NCI-H82 treated with DMSO at 0.1 percent for 48 hours (cell line): ENCODE results near the gene PTPRD.

Experiments used
- DNase-seq: peaks from one replicate; lab custom pipeline; 2025; ENCODE audit not compliant: unreplicated experiment; lab: John Stamatoyannopoulos, UW

Gene PTPRD

DNA sequence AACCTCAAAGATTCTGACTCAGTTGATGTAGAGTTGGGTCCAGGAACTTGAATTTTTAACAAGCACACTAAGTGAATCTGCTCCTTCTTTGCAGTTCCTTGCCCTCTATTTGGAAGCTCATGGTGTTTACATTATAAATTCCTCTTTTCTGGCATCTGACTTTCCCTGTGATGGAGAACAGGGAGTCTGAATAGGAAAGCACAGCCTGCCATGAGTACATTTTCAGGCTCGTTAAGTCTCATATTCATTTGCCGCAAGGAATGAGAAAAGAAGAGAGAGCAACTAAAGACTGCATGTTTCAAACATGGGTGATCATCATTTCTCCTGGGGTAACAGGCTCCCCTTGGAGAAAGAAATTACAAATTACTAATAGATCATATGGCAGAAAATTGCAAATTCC is 2345.2 kb downstream of the PTPRD start:
- no peak for DNase-seq

DNA sequence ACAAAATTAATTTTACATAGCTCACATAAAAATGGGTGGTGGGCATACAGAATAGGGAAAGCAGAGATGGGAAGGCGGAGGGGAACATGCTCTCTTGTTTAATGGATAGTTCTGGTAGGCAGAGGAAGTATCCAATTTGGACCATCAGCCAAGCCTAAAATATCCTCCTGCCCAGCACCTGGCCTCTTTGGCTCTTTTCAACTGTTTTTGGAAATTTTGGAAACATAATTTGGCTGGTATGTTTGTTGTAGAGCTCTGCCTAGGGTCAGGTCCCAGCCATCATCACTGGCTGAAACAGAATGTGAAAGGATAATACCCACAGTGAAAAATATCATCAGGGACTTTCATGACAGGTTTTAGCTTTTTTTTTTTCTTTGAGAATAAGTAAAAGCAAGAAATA is 2345.9 kb downstream of the PTPRD start:
- no peak for DNase-seq

DNA sequence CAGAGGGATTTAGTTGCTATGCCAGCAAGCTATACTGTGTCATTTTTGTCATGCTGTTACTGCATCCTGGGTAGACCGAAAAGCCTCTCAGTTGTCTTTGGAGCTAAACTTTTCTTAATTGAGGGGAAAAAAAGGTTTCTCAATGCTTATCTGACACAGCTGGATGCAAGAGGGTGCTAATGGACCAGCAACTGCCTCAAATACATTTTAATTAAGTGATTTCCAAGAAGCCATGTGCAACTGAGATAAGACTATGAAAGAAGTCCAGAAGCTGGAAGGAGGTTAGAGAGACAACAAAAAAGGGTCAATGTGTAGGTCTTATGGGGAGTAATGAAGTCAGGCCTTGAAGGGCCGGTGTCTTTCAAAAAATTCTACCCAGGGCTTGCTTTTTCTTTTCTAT is 2347.5 kb downstream of the PTPRD start:
- DNase-seq: no peak
